GM04504 (cell line): ENCODE results near the gene MALRD1.
"Not testable (repeated sequence)": the region's sequence is repeated elsewhere in the genome, so short reads cannot be mapped to it uniquely, and the experiment has no call there.

Experiments used
- DNase-seq: peaks from one replicate; pipeline ENCODE4 v3.0.0-alpha.2; 2012; ENCODE audit warnings: low read depth

MALRD1 gene

GRCh38 chr10:19713800-19714525 is 665.4 kb downstream of the MALRD1 start:
- DNase-seq: no peak

- DNase-seq: peak; percentile 65
These were observed 670.7 kb downstream of the MALRD1 start for GRCh38 chr10:19719284-19719683.

- no peak for DNase-seq
These were observed 675.7 kb downstream of the MALRD1 start for GRCh38 chr10:19724287-19724686.

GRCh38 chr10:19728376-19728775 is 679.8 kb downstream of the MALRD1 start:
- no peak for DNase-seq

GRCh38 chr10:19728964-19729363 is 680.4 kb downstream of the MALRD1 start:
- no peak for DNase-seq

- DNase-seq: peak; percentile 47
These were observed 681.7 kb downstream of the MALRD1 start for GRCh38 chr10:19730167-19730906.

- no peak for DNase-seq
These were observed 682.3 kb downstream of the MALRD1 start for GRCh38 chr10:19730907-19731217.

GRCh38 chr10:19731560-19731959 is 683.0 kb downstream of the MALRD1 start:
- DNase-seq: no peak

GRCh38 chr10:19738440-19738839 is 689.8 kb downstream of the MALRD1 start:
- no peak for DNase-seq

GRCh38 chr10:19739232-19739631 is 690.6 kb downstream of the MALRD1 start:
- not testable (repeated sequence) for DNase-seq

- not testable (repeated sequence) for DNase-seq
These were observed 693.5 kb downstream of the MALRD1 start for GRCh38 chr10:19742144-19742543.

GRCh38 chr10:19745672-19746071 is 697.1 kb downstream of the MALRD1 start:
- DNase-seq: no peak

- peak; percentile 42 for DNase-seq
These were observed 700.7 kb downstream of the MALRD1 start for GRCh38 chr10:19749185-19749729.

GRCh38 chr10:19750972-19751371 is 702.4 kb downstream of the MALRD1 start:
- no peak for DNase-seq

GRCh38 chr10:19756919-19757318 is 708.3 kb downstream of the MALRD1 start:
- no peak for DNase-seq

GRCh38 chr10:19762026-19762425 is 713.4 kb downstream of the MALRD1 start:
- no peak for DNase-seq

- no peak for DNase-seq
These were observed 715.5 kb downstream of the MALRD1 start for GRCh38 chr10:19764111-19764510.

- no peak for DNase-seq
These were observed 719.3 kb downstream of the MALRD1 start for GRCh38 chr10:19767876-19768275.

GRCh38 chr10:19769826-19770225 is 721.2 kb downstream of the MALRD1 start:
- not testable (repeated sequence) for DNase-seq

GRCh38 chr10:19772972-19773371 is 724.4 kb downstream of the MALRD1 start:
- DNase-seq: no peak

- DNase-seq: no peak
These were observed 726.7 kb downstream of the MALRD1 start for GRCh38 chr10:19775296-19775695.

- no peak for DNase-seq
These were observed 729.2 kb downstream of the MALRD1 start for GRCh38 chr10:19777806-19778205.

GRCh38 chr10:19778996-19779395 is 730.4 kb downstream of the MALRD1 start:
- DNase-seq: no peak
